ENCODE measurements around the gene GMEB2.

The GMEB2 gene

DNA sequence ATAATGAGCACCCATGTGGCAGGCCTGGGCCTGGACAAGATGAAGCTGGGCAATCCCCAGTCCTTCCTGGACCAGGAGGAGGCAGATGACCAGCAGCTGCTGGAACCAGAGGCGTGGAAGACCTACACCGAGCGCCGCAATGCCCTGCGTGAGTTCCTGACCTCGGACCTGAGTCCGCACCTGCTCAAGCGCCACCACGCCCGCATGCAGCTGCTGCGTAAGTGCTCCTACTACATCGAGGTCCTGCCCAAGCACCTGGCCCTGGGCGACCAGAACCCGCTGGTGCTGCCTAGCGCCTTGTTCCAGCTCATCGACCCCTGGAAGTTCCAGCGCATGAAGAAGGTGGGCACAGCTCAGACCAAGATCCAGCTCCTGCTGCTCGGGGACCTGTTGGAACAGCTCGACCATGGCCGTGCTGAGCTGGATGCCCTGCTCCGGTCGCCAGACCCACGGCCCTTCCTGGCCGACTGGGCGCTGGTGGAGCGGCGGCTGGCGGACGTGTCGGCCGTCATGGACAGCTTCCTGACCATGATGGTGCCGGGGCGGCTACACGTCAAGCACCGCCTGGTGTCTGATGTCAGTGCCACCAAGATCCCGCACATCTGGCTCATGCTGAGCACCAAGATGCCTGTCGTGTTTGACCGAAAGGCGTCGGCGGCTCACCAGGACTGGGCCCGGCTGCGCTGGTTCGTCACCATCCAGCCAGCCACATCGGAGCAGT is 71.1 kb downstream of the GMEB2 start:
- DNase-seq, result no peak

- DNase-seq, result no peak
Measured at GRCh38 chr20:63554361-63555278, 72.3 kb downstream of the GMEB2 start.

GRCh38 chr20:63553933-63554290 is 73.0 kb downstream of the GMEB2 start, which contains the start of gene FNDC11:
TSS of gene FNDC11 (plus strand) at chr20:63554159. CDS start at chr20:63555664, 1,505 bp downstream.
- DNase-seq, result no peak

- DNase-seq, result no peak
Measured at GRCh38 chr20:63553251-63553932, 73.5 kb downstream of the GMEB2 start.

DNA sequence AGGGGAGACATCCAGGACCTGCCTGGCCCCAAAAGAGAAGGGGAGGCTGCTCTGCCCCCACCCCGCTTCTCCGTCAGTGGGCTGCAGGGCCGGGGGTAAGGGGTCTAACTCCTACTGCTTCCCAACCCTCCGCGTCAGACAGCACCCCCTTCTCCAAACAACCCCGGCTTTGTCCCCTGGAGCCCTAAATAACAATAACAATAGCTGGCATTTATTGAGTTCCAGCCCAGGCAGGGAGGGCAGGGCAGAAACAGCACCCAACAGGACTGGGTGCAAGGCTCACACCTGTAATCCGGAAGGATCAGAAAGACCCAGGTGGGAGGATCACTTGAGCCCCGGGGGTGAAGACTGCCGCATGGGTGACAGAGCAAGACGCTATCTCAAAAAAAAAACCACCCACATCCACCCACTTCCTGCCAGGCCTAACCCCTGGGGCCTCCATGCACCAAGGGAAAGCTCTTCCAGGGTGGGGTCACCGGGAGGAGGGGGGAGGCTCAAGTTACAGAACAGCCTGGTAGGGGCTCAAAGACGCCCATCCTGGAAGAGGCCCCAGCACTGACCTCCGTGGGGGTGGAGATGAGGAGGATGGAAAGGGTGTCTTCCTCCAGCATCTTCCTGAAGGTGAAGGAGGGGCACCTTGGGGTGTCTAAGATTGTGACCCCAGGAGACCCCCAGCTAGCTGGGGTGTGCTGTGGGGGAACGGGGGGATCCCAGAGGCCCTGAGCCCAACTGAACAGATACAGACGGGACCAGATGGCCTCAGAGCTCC is 74.2 kb downstream of the GMEB2 start:
- no peak for DNase-seq

GRCh38 chr20:63551068-63551467 is 75.8 kb downstream of the GMEB2 start:
- no peak for DNase-seq

GRCh38 chr20:63549679-63550282 is 77.1 kb downstream of the GMEB2 start:
- DNase-seq, result no peak

DNA sequence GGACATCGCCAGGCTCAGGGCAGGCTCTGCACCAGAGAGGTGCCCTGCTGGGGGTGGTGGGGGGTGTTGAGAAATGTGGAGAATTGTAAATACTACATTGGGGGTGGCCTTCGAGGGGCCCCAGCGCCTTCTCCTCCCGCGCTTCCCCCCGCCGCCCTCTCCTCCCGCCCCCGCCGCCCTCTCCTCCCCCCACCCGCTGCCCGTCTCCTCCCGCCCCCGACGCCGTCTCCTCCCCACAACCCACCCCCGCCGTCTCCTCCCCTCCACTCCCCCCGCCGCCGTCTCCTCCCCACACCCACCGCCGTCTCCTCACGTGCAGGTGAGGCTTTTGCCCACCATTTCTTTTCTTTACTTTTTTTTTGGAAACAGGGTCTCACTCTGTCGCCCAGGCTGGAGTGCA is 77.9 kb downstream of the GMEB2 start:
- no peak for DNase-seq

GRCh38 chr20:63548542-63548941 is 78.4 kb downstream of the GMEB2 start:
- DNase-seq, result no peak

DNA sequence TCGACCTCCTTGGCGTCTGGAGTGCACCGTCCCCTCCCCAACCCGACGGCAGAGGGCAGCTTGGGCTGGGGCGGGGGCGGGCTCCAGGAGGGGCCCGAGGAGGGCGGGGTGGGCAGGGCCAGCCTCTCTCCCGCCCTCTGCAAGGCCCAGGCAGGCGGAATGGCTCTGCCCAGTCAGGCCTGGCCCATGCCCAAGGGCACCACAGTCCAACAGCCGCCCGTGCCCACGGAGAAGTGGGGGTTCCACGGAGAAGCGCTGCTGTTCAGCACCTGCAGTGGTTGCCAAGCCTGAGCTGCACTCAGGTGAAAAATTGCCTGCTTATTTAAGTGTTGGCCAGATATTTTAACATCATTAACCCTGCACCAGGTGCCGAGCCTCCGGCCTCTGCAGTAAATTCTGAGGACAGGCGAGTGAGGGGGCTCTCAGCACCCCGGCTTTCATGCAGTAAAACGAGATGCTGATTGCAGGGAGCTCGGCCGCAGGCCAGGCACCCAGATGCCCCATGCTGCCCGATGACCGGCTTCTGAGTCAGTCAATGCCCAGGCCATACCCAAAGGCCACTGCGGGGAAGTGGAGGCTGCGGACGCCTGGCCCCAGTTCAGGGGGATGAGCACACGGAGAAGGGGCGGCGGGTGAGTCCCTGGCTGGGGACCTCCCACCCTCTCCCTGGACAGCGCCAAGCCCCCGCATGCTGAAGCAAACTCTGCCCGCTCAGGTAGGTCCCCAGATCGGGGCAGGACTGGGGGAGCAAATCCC is 79.0 kb downstream of the GMEB2 start, which contains the start of gene SRMS:
Gene SRMS, minus strand, starts transcription at position 25 of the 756 bp plus-strand sequence. CDS start 286 bp downstream, outside the sequence.
- no peak for DNase-seq

DNA sequence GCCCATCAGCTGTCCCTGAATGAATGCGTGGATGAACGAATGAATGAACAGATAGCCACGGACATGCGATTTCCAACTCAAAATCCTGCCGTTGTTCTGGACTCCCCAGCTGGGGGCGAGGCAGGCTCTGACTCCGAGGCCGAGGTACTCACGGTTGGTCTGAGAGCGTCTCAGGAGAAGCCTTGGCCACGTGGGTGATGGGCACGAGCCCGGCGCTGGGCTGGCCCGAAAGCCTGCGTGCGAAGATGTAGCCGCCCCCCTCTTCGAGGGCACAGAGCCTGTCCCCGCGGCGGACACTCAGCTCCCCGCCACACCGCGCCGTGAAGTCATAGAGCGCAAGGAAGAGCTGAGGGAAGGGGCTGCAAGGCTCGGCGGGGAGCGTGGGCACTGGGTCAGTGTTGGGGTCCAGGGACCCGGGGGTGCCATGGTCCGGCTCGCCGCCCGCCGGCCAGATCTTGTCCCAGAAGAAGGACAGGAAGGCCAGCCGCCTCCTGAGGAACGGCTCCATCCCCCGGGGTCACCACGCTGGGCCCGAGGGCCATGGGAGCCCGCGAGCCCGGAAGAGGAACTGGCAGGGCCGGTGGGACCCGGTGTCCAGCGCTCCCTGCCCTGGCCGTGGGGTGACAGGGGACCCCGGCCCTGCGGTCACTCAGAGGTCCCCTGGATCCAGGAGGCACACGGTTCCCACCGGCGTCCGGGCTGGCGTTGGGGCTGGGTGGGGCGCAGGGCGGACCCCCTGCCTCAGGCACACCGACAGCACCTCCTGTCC is 79.8 kb downstream of the GMEB2 start:
- DNase-seq, result no peak

- DNase-seq, result no peak
Measured at GRCh38 chr20:63546256-63546955, 80.5 kb downstream of the GMEB2 start.

DNA sequence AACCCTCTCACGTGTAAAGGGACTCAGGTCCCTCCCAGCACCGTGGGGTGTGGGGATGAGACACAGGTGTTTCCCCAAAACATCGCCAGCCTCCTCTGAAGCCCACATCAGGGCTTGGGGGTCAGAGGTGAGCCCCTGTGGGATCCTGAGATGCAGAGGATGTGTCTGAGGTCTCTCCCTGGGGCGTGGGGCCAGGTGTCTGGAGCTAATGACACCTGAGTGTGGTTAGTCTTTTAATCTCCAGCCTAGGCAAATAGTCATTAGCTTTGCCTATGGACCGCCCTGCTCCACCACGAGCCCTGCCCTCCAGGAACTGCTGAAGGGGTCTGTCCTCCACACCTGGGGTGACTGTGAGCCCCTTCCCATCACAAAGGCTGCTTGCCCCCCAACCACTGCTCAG is 81.1 kb downstream of the GMEB2 start:
- DNase-seq, result no peak

- no peak for DNase-seq
Measured at GRCh38 chr20:63544958-63545516, 81.9 kb downstream of the GMEB2 start.

GRCh38 chr20:63544241-63544957 is 82.5 kb downstream of the GMEB2 start:
- no peak for DNase-seq

DNA sequence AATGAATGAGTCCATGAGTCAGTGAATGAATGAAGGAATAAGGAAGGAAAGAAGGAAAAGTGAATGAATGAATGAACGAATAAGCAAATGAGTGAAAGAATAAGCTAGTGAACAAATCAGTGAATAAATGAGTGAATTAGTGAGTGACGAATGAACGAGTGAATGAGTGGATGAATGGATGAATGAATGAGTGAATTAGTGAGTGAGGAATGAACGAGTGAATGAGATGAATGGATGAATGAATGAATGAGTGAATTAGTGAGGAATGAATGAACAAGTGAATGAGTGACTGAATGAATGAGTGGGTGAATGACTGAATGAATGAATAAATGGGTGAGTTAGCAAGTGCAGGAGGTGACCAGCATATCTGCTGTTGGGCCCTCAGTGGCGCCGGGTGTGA is 83.2 kb downstream of the GMEB2 start:
- no peak for DNase-seq

GRCh38 chr20:63543131-63543530 is 83.8 kb downstream of the GMEB2 start:
- no peak for DNase-seq

GRCh38 chr20:63542696-63543095 is 84.2 kb downstream of the GMEB2 start:
- no peak for DNase-seq

DNA sequence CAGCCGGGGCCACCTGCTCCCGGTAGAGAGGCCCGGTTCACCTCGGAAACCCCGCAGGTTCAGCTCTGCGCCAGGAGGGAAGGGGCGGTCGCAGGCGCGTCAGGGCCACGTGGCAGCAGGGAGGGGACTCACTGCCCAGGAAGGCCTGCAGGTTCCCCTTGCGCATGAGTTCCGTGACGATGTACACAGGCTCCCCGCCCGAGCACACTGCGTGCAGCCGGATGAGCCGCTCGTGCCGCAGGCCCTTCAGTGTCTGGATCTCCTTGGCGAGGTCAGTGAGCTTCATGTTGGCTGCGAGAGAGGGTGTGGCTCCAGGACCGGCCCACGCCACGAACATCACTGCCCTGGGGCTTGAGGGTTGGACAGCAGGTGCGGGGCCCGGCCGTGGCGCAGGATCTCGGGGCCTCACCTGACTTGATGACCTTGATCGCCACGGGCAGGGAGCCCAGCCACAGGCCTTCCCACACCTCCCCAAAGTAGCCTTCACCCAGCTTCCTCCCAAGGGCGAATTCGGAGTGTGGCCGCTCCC is 84.8 kb downstream of the GMEB2 start:
- DNase-seq, result no peak
